HG03442 (cell line): ENCODE results near the gene STIM1.
"Not testable (repeated sequence)": the region's sequence is repeated elsewhere in the genome, so short reads cannot be mapped to it uniquely, and the experiment has no call there.

Experiments
- ATAC-seq: cut with Tn5 transposase; IDR thresholded peaks from one replicate; pipeline ENCODE4 v1.9.1; 2021; ENCODE audit warnings: mild to moderate bottlenecking, moderate library complexity; ENCODE audit not compliant: unreplicated experiment

STIM1 gene

DNA sequence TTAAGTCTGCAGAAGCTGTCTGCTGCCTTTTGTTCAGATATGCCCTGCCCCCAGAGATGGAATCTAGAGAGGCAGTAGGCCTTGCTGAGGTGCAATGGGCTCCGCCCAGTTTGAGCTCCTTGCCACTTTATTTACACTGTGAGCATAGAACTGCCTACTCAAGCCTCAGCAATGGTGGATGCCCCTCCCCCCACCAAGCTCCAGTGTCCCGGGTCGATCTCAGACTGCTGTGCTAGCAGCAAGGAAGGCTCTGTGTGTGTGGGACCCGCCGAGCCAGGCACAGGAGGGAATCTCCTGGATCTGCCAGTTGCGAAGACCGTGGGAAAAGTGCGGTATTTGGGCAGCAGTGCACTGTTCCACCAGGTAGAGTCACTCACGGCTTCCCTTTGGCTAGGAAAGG is 161.1 kb downstream of the STIM1 start:
- ATAC-seq = not testable (repeated sequence)

DNA sequence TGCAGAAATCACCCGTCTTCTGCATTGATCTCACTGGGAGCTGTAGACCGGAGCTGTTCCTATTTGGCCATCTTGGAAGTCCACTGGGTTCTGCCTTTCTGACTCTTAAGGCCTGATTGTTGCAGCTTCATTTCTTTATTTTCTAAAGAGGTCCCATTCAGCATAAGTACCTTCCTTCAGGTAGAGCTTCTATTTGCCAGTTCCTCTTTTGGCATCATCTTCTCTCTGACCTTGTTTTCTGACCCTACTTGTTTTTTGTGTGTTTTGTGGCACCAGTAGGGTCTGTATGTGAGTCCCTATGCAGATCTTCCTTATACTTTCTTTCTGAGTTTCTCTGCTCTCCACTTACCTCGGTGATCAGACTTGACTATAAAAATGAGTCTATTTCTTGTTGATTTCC is 161.7 kb downstream of the STIM1 start:
- no peak for ATAC-seq

DNA sequence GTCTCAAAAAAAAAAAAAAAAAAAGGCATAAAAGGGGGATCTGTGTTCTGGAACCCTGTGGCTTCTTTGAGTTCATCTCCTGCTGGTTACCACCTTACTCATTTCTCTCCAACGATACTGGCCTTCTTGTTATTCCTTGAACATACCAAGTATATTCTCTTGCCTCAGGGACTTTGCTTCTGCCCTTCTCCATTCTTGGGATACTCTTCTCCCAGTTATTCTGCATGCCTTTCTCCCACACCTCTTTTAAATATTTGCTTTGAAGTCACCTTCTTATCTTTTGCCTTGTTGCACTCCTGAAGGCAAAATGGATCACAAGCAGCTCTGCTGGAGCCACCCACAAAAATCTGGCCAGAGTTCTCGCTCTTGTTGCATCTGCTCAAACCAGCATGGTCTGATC is 163.2 kb downstream of the STIM1 start:
- no peak for ATAC-seq

DNA sequence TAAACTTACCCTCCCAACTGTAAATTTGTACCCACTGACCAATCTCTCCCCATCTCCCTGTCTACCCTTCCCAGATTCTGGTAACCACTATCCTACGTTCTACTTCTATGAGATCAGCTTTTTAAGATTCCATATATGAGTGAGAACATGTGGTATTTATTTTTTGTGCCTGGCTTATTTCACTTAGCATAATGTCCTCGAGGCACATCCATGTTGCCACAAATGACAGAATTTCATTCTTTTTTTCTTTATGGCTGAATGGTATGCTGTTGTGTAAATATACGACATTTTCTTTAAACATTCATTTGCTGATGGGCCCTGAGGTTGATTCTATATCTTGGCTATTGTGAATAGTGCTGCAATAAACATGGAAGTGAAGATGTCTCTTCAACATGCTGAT is 164.4 kb downstream of the STIM1 start:
- no peak for ATAC-seq

DNA sequence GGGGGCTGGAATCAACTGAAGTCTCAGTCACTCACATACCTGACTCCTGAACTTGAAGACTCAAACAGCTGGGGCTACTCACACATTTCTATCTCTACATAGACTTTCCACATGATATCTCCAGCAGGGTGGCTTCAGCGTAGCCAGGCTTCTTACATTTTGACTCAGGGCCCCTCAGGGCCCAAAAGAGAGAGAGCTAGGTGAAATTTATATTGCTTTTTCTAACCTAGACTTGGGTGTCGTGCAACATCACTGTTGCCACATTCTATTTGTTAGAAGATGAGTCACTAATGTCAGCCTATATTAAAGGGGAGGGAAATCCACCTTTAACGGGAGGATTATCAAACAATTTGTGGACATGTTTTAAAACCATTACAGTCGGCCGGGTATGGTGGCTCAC is 167.2 kb downstream of the STIM1 start:
- ATAC-seq = no peak

DNA sequence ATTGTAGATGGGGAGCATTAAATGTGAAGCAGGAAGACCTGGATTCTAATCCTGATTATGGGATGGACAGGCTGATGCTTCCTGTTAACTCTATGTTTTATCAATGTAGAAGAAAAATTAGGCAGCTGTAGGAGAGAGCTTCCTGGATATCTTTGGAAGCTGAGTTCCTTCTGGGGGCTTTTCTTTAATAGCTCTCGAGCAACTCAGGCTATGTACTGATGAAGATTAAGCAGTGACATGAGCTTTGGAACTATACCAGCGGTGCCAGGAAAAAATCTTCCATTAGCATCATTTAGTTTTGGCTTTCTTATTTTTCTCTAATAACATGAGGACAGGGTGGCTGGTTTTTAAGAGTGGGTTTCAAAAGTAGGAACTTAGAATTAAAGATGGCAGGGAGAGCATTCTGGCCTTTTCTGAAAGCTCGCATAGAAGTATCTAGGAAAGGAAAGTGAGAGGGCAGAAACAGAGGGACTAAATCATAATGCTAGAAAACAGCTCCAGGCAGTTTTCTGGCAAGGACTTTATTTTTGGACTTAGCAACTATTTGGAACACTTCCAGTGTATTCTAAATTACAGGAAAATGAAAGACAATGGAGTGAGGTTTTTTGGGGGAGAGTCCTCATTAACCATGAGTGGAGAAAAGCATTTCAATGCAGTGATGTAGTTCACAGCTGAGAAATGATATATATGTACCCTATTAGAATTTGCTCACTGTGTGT is 169.9 kb downstream of the STIM1 start:
- no peak for ATAC-seq

DNA sequence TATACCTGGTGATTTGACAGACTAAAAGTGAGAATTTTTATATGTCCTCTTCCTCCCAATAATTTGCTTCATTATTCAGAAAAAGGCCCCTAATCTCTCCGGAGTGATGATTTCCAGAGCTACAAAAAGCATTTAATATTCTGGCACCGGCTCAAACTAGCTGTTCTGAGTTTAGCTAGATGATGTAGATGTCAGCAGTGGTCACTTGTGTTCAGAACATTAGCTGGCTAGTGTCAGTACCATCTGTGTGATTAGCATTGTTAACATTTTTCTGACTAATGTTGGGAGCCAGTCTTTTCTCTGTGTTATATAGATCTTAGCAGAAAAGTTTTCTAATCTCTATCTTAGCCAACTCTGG is 170.5 kb downstream of the STIM1 start:
- ATAC-seq = no peak

DNA sequence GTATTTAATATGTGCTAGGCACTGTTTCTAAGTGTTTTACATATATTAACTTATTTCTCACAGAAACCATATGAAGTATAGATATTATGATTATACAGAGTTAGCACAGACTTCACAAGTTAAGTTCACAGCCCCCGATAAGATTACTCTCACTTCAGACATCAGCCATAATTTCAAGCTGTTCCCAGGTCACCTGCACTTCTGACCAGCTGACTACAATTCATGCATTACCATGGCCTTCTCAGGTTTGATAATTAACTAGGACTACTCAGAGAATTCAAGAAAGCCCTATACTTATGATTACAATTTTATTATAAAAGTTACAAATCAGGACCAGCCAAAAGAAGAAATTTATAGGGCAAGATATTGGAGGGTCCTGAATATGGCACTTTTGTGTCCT is 170.9 kb downstream of the STIM1 start:
- ATAC-seq = no peak

DNA sequence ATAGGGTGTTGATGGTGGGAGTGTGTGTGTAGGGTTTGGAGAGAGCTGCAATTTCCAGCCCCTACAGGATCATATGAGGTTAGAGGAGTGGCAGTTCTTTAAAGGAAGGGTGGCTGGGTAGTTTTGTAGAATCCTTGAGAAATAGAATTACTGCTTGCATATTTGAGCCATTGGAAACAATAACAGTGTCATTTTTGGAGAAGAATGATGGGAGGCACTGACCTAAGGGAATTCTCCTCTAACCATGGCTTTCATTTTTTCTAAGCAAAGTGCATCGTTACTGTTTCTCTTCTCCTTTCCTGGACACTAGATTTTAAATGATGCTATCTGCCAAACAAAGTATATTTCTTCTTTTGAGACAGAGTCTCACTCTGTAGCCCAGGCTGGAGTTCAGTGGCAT is 172.3 kb downstream of the STIM1 start:
- ATAC-seq = no peak

DNA sequence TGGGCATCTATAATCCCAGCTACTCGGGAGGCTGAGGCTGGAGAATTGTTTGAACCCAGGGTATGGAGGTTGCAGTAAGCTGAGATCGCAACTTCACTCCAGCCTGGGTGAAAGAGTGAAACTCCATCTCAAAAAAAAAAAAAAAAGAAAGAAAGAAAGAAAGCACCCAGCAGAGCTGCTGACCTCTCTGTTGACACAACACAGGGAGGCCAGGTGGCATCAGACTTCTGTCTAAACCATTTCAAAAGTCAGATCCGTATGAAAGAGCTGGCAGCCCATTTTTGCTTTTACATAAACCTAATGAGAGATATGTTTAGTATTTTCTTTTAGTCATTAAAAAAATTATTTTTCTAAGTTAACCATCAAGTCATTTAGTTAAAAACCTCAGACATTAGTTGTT is 174.7 kb downstream of the STIM1 start:
- no peak for ATAC-seq

DNA sequence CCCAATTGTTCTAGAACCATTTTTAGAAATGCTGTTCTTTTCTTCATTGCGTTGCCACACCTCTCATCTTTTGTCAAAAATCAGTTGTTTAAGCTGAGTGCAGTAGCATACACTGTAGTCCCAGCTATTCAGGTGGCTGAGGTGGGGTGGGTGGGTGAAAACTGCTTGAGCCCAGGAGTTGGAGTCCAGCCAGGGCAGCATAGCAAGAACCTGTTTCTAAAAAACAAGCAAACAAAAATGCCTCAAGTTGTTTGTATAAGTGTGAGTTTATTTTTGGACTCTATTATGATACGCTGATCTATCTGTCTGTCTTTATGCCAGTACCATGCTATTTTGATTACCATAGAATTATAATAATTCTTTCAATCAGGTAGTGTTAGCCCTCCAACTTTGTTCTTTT is 176.6 kb downstream of the STIM1 start:
- no peak for ATAC-seq

DNA sequence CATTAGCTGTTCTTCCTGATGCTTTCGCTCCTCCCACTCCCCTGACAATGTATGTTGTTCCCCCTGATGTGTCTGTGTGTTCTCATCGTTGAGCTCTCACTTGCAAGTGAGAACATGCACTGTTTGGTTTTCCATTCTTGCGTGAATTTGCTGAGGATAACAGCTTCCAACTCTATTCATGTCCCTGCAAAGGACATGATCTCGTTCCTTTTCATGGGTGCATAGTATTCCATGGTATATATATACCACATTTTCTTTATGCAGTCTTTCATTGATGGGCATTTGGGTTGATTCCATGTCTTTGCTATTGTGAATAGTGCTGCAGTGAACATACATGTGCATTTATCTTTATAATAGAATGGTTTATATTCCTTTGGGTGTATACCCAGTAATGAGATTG is 180.5 kb downstream of the STIM1 start:
- no peak for ATAC-seq

DNA sequence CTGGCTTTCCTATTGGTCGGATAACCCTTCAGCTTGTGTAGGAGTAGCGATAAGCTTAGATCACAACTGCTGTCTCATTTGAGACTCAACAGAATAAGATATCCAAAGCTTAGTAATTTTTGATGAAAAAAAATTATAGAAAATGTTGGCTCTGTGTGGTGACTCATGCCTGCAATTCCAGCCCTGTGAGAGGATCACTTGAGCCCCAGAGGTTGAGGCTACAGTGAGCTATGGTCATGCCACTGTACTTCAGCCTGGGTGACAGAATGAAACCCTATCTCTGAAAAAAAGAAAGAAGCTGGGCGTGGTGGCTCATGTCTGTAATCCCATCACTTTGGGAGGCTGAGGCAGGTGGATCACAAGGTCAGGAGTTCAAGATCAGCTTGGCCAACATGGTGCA is 183.5 kb downstream of the STIM1 start:
- ATAC-seq = no peak

DNA sequence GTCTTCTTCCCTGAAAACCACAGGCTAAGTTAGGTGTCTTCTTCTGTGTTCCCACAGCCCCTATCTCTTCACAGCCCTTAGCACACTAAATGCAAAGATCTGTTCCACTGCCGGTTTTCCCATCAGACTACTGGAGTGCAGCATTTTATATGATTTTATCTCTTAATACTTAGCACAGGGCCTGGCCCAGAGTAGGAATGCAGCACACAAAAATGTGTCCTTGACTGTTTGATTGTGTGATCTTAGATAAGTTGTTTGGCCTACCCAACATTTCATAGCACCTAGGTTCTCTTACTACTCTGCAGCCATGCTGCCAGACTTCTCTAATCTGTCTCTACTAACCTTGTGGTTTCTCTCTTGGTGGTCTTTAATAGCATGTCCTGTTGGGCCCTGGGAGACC is 185.0 kb downstream of the STIM1 start:
- no peak for ATAC-seq

DNA sequence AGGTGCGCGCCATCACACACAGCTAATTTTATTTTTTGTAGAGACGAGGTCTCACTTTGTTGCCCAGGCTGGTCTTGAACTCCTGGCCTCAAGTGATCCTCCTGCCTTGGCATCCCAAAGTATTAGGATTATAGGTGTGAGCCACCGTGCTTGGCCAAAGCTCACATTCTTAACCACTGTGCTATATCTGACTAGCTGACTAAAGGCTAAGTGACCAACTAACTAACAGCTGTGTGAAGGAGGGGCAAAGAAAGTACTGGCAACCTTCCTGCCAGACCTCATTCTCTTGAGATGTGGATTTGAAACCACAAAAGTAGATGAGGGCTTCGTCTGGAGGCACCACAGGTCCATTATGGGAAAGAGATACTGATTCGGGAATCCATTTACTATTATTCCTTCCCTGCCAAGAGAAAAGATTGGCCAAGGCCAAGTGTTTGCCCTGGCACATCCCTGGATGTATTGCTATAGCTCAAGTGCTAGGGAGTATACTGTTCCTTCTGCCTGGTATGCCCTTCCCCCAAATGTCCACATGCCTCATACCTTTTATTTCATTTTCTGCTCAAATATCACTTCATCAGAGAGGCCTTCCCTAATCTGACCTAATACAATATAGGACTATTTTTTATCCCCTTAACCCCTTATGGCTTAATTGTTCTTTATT is 186.4 kb downstream of the STIM1 start:
- ATAC-seq = no peak

DNA sequence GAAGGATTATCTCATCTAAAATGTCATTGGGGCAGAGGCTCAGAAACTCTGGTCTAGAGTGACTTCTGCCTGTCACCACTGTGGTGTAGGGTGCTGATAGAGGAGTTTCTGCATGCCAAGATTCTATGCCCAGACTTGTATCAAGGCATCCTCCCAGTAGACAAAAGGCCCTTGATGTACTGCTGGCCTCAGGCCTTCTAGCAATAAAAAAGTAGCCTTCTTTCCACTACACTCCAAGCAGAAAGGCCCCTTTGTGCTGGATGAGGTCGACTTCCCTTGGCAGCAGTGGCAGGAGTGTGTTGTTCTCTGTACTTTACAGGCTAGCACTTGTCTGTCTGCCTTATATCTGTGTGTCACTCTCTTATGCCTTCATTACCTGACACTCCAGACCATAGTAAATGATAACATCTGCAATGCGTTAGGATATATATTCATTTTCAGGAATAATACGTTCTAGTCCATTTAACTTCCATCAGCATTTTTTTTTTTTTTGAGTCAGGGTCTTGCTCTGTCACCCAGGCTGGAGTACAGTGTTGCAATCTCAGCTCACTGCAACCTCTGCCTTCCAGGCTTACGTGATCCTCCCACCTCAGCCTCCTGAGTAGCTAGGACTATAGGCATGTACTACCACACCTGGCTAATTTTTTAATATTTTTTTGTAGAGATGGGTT is 189.6 kb downstream of the STIM1 start:
- no peak for ATAC-seq

DNA sequence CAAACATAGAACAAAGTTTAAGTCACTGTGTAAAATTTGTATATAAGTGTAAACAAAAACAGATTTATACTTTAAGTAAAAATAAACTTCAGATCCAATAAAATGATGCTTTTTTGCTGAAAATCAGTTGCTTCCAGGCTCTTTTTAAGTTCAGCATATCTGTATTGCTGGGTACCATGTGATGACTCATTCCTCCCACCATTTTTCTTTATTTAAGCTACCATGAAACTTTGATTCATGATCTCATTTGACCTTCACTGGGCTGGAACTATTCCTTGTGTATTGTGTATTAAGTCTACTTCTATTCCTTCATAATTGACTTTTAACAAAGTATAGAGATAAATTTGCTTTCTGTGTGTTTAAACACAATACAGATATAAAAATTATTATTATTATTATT is 192.9 kb downstream of the STIM1 start:
- ATAC-seq = no peak

DNA sequence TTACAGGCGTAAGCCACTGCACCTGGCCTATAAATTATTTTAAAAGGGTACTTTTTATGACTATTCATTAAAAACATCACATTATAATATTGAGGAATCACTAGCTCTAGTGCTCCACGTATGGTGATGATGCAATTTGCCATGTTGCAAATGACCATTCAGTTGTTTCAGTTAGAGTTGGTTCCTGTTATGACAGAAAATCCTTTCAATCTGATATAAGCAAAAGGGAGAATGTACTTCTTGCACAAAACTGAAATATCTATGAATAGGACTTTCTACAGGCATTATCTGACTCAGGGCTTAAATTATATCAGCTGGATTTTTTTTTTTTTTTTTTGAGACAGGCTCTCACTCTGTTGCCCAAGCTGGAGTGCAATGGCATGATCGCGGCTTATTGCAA is 193.5 kb downstream of the STIM1 start:
- ATAC-seq = no peak

DNA sequence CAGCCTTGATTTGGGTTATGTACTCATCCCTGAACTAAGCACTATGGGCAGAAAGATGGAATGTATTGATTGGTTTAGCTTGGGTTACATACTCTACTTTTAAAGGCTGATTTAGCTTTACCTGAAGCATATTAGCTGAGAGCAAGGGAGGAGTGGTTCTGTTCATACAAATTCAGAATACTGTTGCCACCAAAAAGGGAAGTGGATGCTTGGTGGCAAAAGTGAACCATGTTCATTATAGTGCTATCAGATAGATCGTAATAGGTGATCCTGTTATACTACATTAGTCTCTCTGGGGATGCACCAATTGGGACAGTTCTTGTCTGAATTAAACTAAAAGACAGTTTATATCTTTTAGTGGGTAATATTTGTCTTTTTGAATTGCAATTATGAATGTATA is 194.7 kb downstream of the STIM1 start:
- ATAC-seq = no peak

DNA sequence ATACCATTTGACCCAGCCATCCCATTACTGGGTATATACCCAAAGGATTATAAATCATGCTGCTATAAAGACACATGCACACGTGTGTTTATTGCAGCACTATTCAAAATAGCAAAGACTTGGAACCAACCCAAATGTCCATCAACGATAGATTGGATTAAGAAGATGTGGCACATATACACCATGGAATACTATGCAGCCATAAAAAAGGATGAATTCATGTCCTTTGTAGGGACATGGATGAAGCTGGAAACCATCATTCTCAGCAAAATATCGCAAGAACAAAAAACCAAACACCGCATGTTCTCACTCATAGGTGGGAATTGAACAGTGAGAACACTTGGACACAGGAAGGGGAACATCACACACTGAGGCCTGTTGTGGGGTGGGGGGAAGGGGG is 197.7 kb downstream of the STIM1 start:
- ATAC-seq = not testable (repeated sequence)

DNA sequence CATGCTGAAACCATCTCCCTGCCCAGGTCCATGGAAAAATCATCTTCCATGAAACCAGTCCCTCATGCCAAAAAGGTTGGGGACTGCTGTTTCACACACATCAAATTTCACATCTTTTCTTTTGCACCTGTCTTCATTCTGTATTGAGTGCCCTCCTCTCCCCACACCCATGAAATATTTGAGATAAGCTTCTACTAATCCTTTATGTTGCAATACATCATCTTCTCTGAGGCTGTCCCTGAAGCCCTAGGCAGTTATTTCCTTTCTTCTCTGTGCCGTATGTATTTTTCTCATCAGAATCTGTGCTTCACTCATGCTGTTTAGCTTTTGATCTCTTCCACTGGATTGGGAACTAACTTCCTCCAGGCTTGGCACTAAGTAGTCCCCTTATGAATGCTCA is 199.2 kb downstream of the STIM1 start:
- no peak for ATAC-seq

DNA sequence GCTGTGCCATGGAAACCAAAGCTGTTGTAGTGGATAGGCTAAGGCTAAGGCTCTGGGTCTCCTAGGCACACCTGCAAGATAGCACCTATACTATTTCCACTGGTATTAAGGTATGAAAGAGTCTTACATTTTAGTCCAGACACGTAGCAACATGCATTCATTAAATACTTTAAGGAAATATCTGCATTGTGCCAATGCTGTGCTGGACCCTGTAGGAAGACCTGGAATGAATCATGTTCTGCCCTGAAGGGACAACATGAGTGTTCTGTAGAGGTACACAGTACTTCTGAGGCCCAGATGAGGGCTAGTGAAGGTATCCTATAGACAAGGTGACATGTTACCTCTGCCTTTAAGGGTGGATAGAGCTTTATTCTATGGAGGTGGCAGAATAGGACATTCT is 204.0 kb downstream of the STIM1 start:
- no peak for ATAC-seq
